Effector memory CD8-positive, alpha-beta T cell (primary cell): ENCODE data around the gene PI16.
"Not testable (repeated sequence)": the region's sequence is repeated elsewhere in the genome, so short reads cannot be mapped to it uniquely, and the experiment has no call there.

Experiments used
- ATAC-seq: fragments of 150-1000 bp; cut with Tn5 transposase; replicated peaks from 2 replicates; pipeline ENCODE4 v1.10.0; 2021; ENCODE audit warnings: mild to moderate bottlenecking, moderate library complexity
- DNase-seq, 3 experiments: peaks; one replicate each; pipeline ENCODE4 v3.0.0; 2021
- H3K27ac Mint-ChIP-seq, 2 donors: one replicate each; pipeline ENCODE4 v1.8.0; 2022; ENCODE audit warnings: mild to moderate bottlenecking in 2 of 2, mixed read lengths in 2 of 2, moderate library complexity in 2 of 2
- H3K27me3 Mint-ChIP-seq, 2 donors: one replicate each; pipeline ENCODE4 v1.8.0; 2022; ENCODE audit warnings: mixed read lengths in 2 of 2
- H3K36me3 Mint-ChIP-seq: one replicate; pipeline ENCODE4 v1.8.0; 2022; ENCODE audit warnings: mild to moderate bottlenecking, moderate library complexity, mixed read lengths; ENCODE audit not compliant: insufficient read depth
- H3K4me1 Mint-ChIP-seq, 2 donors: one replicate each; pipeline ENCODE4 v1.8.0; 2022; ENCODE audit warnings: low read depth in 2 of 2, mixed read lengths in 2 of 2
- H3K4me3 Mint-ChIP-seq, 2 donors: one replicate each; pipeline ENCODE4 v1.8.0; 2022; ENCODE audit warnings: mild to moderate bottlenecking in 2 of 2, mixed read lengths in 2 of 2, moderate library complexity in 2 of 2
- H3K9me3 Mint-ChIP-seq, 2 donors: one replicate each; pipeline ENCODE4 v1.8.0; 2022; ENCODE audit warnings: mixed read lengths in 2 of 2

PI16 gene

DNA sequence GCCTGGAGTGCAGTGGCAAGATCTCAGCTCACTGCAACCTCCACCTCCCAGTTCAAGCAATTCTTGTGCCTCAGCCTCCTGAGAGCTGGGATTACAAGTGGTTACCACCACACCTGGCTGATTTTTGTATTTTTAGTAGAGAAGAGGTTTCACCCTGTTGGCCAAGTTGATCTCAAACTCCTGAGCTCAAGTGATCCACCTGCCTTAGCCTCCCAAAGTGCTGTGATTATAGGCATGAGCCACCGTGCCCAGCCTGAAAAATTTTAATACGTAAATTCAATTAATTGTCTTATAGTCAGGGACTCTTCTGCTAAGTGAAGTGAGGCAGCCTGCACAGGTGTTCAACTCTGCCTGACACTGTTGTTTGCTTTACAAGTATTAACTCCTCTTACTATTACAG, 35.9 kb downstream of the PI16 start:
- not testable (repeated sequence) for H3K4me3 Mint-ChIP-seq, H3K9me3 Mint-ChIP-seq, H3K27ac Mint-ChIP-seq, ATAC-seq, H3K36me3 Mint-ChIP-seq, DNase-seq
- peaks cover 2 to 27% of the 10 kb centered on the region in 2 donors for H3K27me3 Mint-ChIP-seq
- H3K4me1 Mint-ChIP-seq = peaks cover 8 to 11% of the 10 kb centered on the region in 2 donors

- no peaks in the 10 kb centered on the region for H3K9me3 Mint-ChIP-seq
- H3K27ac Mint-ChIP-seq = no peak overlapping the region
- H3K4me1 Mint-ChIP-seq = no peaks in the 10 kb centered on the region
- H3K27me3 Mint-ChIP-seq = peaks cover 12 to 44% of the 10 kb centered on the region in 2 donors
- H3K36me3 Mint-ChIP-seq = no peaks in the 10 kb centered on the region
- no peak for ATAC-seq
- no peak overlapping the region for H3K4me3 Mint-ChIP-seq
- no peak for DNase-seq
These were observed 43.5 kb downstream of the PI16 start for GRCh38 chr6:36997811-36998722.

- H3K27me3 Mint-ChIP-seq = peaks cover 12 to 38% of the 10 kb centered on the region in 2 donors
- ATAC-seq = no peak
- H3K4me3 Mint-ChIP-seq = no peak overlapping the region
- no peaks in the 10 kb centered on the region for H3K4me1 Mint-ChIP-seq
- no peak for DNase-seq
- H3K27ac Mint-ChIP-seq = no peak overlapping the region
- no peaks in the 10 kb centered on the region for H3K36me3 Mint-ChIP-seq
- no peaks in the 10 kb centered on the region for H3K9me3 Mint-ChIP-seq
These were observed 44.1 kb downstream of the PI16 start for GRCh38 chr6:36998723-36999038.

- H3K4me3 Mint-ChIP-seq = no peak overlapping the region
- DNase-seq (no peak), ATAC-seq (no peak)
- no peaks in the 10 kb centered on the region for H3K36me3 Mint-ChIP-seq
- H3K9me3 Mint-ChIP-seq = no peaks in the 10 kb centered on the region
- H3K27ac Mint-ChIP-seq = no peak overlapping the region
- H3K27me3 Mint-ChIP-seq = peaks cover 12 to 33% of the 10 kb centered on the region in 2 donors
- H3K4me1 Mint-ChIP-seq = no peaks in the 10 kb centered on the region
These were observed 44.7 kb downstream of the PI16 start for GRCh38 chr6:36999061-36999750.

GRCh38 chr6:36999751-37000125, 45.2 kb downstream of the PI16 start:
- Mint-ChIP-seq H3K4me3 (no peak overlapping the region), H3K27ac (no peak overlapping the region), H3K36me3 (no peaks in the 10 kb centered on the region), H3K9me3 (no peaks in the 10 kb centered on the region), H3K4me1 (no peaks in the 10 kb centered on the region), H3K27me3 (peaks cover 12 to 29% of the 10 kb centered on the region in 2 donors)
- DNase-seq (no peak), ATAC-seq (no peak)

- no peaks in the 10 kb centered on the region for H3K27me3 Mint-ChIP-seq
- H3K4me3 Mint-ChIP-seq = peak overlapping the region; percentile 57 to 59
- ATAC-seq (no peak), DNase-seq (no peak)
- peaks cover 11 to 19% of the 10 kb centered on the region in 2 donors for H3K4me1 Mint-ChIP-seq
- no peak overlapping the region for H3K27ac Mint-ChIP-seq
- H3K9me3 Mint-ChIP-seq = no peaks in the 10 kb centered on the region
- H3K36me3 Mint-ChIP-seq = no peaks in the 10 kb centered on the region
These were observed 49.8 kb downstream of the PI16 start for GRCh38 chr6:37004044-37004980.

GRCh38 chr6:37005061-37005810, 50.7 kb downstream of the PI16 start, which contains the start of gene FGD2:
FGD2 (plus strand) TSS chr6:37005655; CDS start chr6:37005818, 163 bp downstream.
- peak; percentile 59 for ATAC-seq

DNA sequence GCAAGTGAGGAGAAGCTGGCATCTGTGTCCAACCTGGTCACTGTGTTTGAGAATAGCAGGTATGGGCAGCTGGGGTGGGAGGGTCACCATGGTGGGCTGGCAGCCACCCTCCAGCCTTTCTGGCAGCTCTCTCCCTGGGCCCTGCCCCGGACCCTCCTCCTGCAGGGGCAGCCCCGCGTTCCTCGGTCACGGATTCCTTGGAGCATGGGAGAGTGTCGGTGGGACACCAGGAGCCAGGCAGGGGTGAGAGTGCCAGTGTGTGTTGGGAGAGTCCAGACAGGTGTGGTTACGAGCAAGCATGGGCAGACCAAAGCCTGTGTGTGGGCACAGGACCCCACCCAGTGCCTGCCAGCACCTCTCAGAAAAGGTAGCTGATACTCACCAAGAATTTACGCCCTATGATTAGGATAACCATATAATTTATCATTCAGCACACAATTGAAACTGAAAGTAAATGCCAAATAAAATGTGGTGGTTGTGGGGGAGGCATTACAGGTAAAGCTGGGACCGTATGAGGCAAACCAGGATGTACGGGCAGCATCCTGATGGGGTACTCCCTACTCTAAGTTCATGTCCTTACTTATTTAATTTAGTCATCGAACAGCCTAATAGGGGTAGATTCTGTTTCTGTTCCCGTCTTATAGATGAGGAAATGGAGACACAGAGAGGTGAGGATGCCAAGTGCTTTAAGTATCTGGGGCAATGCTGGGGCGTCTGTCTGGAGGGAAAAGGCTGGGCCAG, 51.5 kb downstream of the PI16 start:
- Mint-ChIP-seq H3K4me3 (peak overlapping the region; percentile 58 to 79), H3K27me3 (no peaks in the 10 kb centered on the region), H3K4me1 (peaks cover 11 to 19% of the 10 kb centered on the region in 2 donors), H3K9me3 (no peaks in the 10 kb centered on the region), H3K27ac (peak overlapping the region; percentile 54 to 87), H3K36me3 (no peaks in the 10 kb centered on the region)
- ATAC-seq (peak; percentile 54), DNase-seq (no peak)

More at GRCh38 chr6:37005061-37005810, 50.7 kb downstream of the PI16 start, which contains the start of gene FGD2:
- peaks cover 11 to 19% of the 10 kb centered on the region in 2 donors for H3K4me1 Mint-ChIP-seq
- H3K27me3 Mint-ChIP-seq = no peaks in the 10 kb centered on the region
- H3K27ac Mint-ChIP-seq = peak within 1 kb of the TSS; percentile 54 to 87
- DNase-seq = no peak
- H3K36me3 Mint-ChIP-seq = no peaks in the 10 kb centered on the region
- no peaks in the 10 kb centered on the region for H3K9me3 Mint-ChIP-seq
- H3K4me3 Mint-ChIP-seq = peak within 1 kb of the TSS; percentile 59 to 79

DNA sequence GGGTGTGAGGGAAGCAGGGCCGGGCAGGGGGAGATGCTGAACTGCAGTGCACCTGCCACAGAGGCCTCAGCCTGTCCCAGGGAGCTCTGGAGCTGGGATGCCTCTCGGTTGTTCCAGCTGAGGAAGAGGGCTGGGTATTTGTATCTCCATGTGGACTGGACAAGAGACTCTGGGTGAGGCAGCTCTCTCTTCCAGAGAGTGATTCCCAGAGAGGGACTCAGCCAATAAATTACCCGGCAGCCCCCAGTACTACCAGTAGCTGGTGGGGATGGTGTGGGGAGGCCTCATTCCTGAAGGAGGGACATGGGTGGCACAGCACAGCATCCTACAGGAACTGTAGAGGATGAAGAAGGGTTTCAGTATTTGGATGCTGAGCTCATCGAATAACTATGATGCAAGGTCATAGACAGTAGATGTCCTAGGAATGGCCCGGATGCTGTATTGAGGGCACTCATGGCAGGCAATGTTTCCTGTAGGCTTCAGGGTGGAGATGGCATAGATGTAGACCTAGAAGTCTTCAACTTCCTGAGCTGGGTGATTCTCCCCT, 52.3 kb downstream of the PI16 start:
- no peaks in the 10 kb centered on the region for H3K27me3 Mint-ChIP-seq
- H3K27ac Mint-ChIP-seq = peak overlapping the region; percentile 54 to 87
- peak overlapping the region; percentile 58 to 79 for H3K4me3 Mint-ChIP-seq
- no peaks in the 10 kb centered on the region for H3K36me3 Mint-ChIP-seq
- DNase-seq (no peak), ATAC-seq (no peak)
- no peaks in the 10 kb centered on the region for H3K9me3 Mint-ChIP-seq
- H3K4me1 Mint-ChIP-seq = peaks cover 11 to 19% of the 10 kb centered on the region in 2 donors

- Mint-ChIP-seq H3K27me3 (no peaks in the 10 kb centered on the region), H3K4me1 (peaks cover 11 to 19% of the 10 kb centered on the region in 2 donors), H3K27ac (peak overlapping the region in 1 of 2 donors; percentile 17), H3K9me3 (no peaks in the 10 kb centered on the region), H3K36me3 (peaks cover 2% of the 10 kb centered on the region), H3K4me3 (peak overlapping the region in 1 of 2 donors; percentile 61)
- ATAC-seq (peak; percentile 27), DNase-seq (no peak)
These were observed 53.0 kb downstream of the PI16 start for GRCh38 chr6:37007340-37008043.
